ENCODE results near the gene ZNF740. TPM values are rescaled to one million over a fixed set of nuclear protein-coding genes. Genes with fewer than 3 reads are reported as not detected.

The ZNF740 gene
- total and polyA plus RNA-seq, 2 of the 8 experiments (the other 6 are each of a cell fraction or from before 2014, with no cell fraction given): 8.2 to 40.0 TPM

GRCh38 chr12:53174881-53175491, 5.5 kb upstream of the ZNF740 start (continued):
- TF ChIP-seq CHD7 (IDR thresholded peaks at IDR 0.05; ENCODE audit: insufficient replicate concordance, low read length) (peak; percentile 43), RXRA (IDR thresholded peaks at IDR 0.05; ENCODE audit: insufficient read depth, low read depth, low read length) (peak; percentile 84; the same call in 1 of the 2 replicates)
